Gastroesophageal sphincter (tissue), 4 donors: ENCODE data around the gene ZSCAN16. TPM values are rescaled to one million over a fixed set of nuclear protein-coding genes. Genes with fewer than 3 reads are reported as not detected.

Source experiments
- ATAC-seq: fragments of 150-250 bp; one replicate; pipeline ENCODE4 v1.9.1; 2016; ENCODE audit warnings: mild to moderate bottlenecking, moderate library complexity
- H3K27ac ChIP-seq, 4 donors: fragments of 200-600 bp; sonication (generic) in 3 of 4; 1 replicate in 3 of 4; 2 replicates in 1 of 4; pipeline ENCODE4 v1.5.1; 2016 to 2019
- H3K27me3 ChIP-seq: fragments of 200-600 bp; sonication (generic); one replicate; pipeline ENCODE4 v1.5.1; 2019
- H3K36me3 ChIP-seq, 2 donors: fragments of 200-600 bp; sonication (generic); one replicate each; pipeline ENCODE4 v1.5.1; 2019; ENCODE audit warnings: control low read depth in 1 of 2
- H3K4me1 ChIP-seq, 3 donors: fragments of 200-600 bp; sonication (generic); 1 replicate in 2 of 3; 2 replicates in 1 of 3; pipeline ENCODE4 v1.5.1; 2016 to 2019; ENCODE audit warnings: control low read depth in 2 of 3
- H3K4me3 ChIP-seq, 2 donors: fragments of 200-600 bp; sonication (generic); one replicate each; pipeline ENCODE4 v1.5.1; 2019; ENCODE audit warnings: mild to moderate bottlenecking in 1 of 2, moderate library complexity in 1 of 2
- H3K9me3 ChIP-seq, 3 donors: fragments of 200-600 bp; sonication (generic); one replicate each; pipeline ENCODE4 v1.5.1; 2017 to 2019; ENCODE audit warnings: control low read depth in 2 of 3
- EP300 ChIP-seq: sonication (generic); formaldehyde crosslinking; IDR thresholded peaks from one replicate; pipeline ENCODE4 v1.6.1; 2017; ENCODE audit warnings: antibody characterized with exemption, mild to moderate bottlenecking
- POLR2A ChIP-seq, 2 donors: fragments of 450-650 bp; IDR thresholded peaks; one replicate each; pipeline ENCODE4 v1.6.1; 2017; ENCODE audit warnings: antibody characterized with exemption in 2 of 2, mild to moderate bottlenecking in 2 of 2, moderate library complexity in 1 of 2
- POLR2AphosphoS5 ChIP-seq: sonication (generic); formaldehyde crosslinking; IDR thresholded peaks from one replicate; pipeline ENCODE4 v1.6.1; 2017; ENCODE audit warnings: antibody characterized with exemption
- WGBS, 2 donors: methylation state at CpG; one replicate each; pipeline ENCODE4 v1.1.5; 2018; ENCODE audit warnings: low coverage in 1 of 2; 5-methylcytosine and 5-hydroxymethylcytosine counted together
- total RNA-seq, 4 donors: library from RNA; depleted of rRNA; stranded (reverse); fragments of >200 nt; gene quantifications; one replicate each; pipeline ENCODE4 v1.1.0, GENCODE V29; 2016
- TF ChIP-seq, protein P1 (sequence below), 4 experiments: fragments of 200-600 bp in 2 of 4; fragments of 450-650 bp in 2 of 4; sonication (generic) in 1 of 4; IDR thresholded peaks; one replicate each; pipeline ENCODE4 v1.5.1; 2017 to 2019; ENCODE audit warnings: antibody characterized with exemption in 4 of 4, mild to moderate bottlenecking in 2 of 4, moderate library complexity in 2 of 4

Gene ZSCAN16
- total RNA-seq, 4 donors from 2014 or later = 4.4 to 7.1 (median 5.0) TPM

DNA sequence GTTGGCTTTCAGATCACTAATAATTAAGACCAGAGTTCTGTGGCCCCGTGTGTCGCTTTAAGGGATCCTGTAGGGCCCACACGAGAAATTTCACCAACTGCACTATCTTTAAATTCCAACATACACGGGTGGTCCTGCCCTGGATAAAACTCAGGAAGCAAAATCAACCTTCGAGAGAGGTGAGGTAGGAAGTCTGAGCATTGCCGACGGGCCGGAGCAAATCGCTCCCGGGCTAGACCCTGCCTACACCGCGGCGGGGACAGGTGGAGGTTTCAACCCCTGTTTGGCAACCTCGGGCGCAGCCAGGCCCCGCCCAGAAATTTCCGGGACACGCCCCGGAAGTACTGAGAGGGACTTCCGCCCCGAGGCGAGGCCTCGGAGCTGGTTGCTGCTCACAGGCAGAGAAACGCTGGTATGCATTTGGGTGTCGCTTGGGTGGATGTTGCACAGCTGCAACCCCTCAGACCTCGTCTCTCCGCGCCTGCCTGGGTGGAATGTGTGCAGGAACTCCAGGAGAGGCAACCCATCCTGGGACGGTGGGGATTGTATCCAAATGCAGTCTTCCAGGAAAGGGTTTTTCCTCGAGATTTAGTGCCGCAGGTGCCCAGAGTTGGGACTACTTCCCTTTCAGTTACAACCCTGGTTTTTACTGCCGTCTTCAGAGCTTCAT lies 37.1 kb downstream of the ZSCAN16 start:
- H3K4me3 ChIP-seq = peak overlapping the region; percentile 42 to 52
- TF ChIP-seq, protein P1, sequence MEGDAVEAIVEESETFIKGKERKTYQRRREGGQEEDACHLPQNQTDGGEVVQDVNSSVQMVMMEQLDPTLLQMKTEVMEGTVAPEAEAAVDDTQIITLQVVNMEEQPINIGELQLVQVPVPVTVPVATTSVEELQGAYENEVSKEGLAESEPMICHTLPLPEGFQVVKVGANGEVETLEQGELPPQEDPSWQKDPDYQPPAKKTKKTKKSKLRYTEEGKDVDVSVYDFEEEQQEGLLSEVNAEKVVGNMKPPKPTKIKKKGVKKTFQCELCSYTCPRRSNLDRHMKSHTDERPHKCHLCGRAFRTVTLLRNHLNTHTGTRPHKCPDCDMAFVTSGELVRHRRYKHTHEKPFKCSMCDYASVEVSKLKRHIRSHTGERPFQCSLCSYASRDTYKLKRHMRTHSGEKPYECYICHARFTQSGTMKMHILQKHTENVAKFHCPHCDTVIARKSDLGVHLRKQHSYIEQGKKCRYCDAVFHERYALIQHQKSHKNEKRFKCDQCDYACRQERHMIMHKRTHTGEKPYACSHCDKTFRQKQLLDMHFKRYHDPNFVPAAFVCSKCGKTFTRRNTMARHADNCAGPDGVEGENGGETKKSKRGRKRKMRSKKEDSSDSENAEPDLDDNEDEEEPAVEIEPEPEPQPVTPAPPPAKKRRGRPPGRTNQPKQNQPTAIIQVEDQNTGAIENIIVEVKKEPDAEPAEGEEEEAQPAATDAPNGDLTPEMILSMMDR (IDR thresholded peaks at IDR 0.05) = no peak
- peak; percentile 33 for TF ChIP-seq POLR2AphosphoS5
- H3K27me3 ChIP-seq = no peaks in the 10 kb centered on the region
- H3K27ac ChIP-seq = peak overlapping the region in 1 of 4 donors; percentile 45
- peaks cover 0 to 10% (median 3%) of the 10 kb centered on the region in 3 donors for H3K4me1 ChIP-seq
- H3K36me3 ChIP-seq = peaks cover 0 to 27% of the 10 kb centered on the region in 2 donors
- H3K9me3 ChIP-seq = no peaks in the 10 kb centered on the region
- WGBS, 2 donors = 8 to 25% methylated on average over 1 to 8 of the region's 32 CpGs
- ATAC-seq = peak; percentile 79

DNA sequence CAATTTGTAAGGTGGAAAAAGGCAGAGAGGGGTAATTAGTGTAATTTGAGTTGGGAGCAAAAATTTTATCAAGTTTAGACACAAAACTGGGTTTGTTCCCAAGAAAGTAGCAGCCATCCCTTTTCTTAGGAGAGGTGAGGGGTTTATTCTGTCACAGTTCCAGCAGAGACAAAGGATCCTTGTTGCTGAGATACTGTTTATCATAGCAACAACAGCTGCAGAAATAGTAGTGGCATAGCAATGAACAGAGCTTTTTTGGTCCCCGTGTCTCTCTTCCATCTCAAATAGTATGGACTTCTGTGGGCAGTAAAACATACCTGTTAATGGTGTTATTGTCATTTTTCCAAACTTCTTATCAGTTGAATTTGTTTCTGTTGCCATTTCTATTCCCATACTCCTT lies 41.2 kb downstream of the ZSCAN16 start:
- Histone ChIP-seq H3K9me3 (no peaks in the 10 kb centered on the region), H3K4me3 (no peak overlapping the region), H3K27me3 (no peaks in the 10 kb centered on the region), H3K4me1 (peaks cover 0 to 10% (median 3%) of the 10 kb centered on the region in 3 donors), H3K36me3 (peaks cover 0 to 15% of the 10 kb centered on the region in 2 donors), H3K27ac (no peak overlapping the region)
- no peak for ATAC-seq
- WGBS, 2 donors = 40 to 70% methylated on average over 1 of the region's 1 CpG
- TF ChIP-seq POLR2AphosphoS5 = no peak
- TF ChIP-seq POLR2A (IDR thresholded peaks at IDR 0.05) = no peak
- no peak for TF ChIP-seq EP300
- TF ChIP-seq, protein P1 (IDR thresholded peaks at IDR 0.05) = no peak

DNA sequence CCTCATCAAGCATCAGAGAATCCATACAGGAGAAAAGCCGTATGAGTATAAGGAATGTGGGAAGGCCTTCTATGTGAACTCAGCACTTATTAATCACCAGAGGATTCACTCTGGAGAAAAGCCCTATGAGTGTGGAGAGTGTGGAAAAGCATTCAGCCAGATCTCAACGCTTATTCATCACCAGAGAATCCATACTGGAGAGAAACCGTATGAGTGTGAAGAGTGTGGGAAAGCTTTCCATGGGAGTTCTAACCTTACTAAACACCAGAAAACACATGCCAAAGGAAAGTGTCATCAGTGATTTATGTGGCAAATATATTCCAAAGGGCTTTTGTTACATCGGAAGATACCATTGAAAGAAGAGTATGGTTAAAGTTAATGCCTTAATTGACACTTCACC lies 42.7 kb downstream of the ZSCAN16 start:
- peaks cover 0 to 27% of the 10 kb centered on the region in 2 donors for H3K36me3 ChIP-seq
- H3K4me1 ChIP-seq = peaks cover 0 to 5% (median 0%) of the 10 kb centered on the region in 3 donors
- 81 to 84% methylated on average over 3 to 4 of the region's 4 CpGs for WGBS, 2 donors
- H3K27ac ChIP-seq = no peak overlapping the region
- ATAC-seq = no peak
- no peaks in the 10 kb centered on the region for H3K27me3 ChIP-seq
- TF ChIP-seq, protein P1 (IDR thresholded peaks at IDR 0.05) = no peak
- TF ChIP-seq POLR2AphosphoS5 (no peak), EP300 (no peak), POLR2A (IDR thresholded peaks at IDR 0.05) (no peak)
- no peak overlapping the region for H3K4me3 ChIP-seq
- H3K9me3 ChIP-seq = no peaks in the 10 kb centered on the region

DNA sequence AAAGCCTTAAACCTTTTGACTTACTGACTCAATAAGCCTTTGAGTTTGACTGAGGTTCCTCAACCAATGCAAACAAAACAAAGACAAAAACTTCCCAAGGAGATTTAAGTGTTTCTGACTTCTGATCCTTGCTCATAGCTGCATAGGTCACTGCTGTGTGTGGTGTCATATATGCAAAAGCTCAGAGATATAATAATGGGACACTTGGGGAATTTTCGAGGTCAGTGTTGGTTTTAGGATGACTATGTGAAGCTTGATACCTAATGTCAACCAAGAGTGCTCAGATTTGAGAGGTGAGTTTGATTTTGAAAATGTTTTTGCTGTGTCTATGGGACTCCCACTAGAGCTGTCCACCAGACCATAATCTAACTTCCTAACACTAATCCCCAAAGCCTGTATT lies 43.5 kb downstream of the ZSCAN16 start:
- TF ChIP-seq POLR2AphosphoS5 = no peak
- TF ChIP-seq POLR2A (IDR thresholded peaks at IDR 0.05) = no peak
- TF ChIP-seq, protein P1 (IDR thresholded peaks at IDR 0.05) = no peak
- TF ChIP-seq EP300 = no peak
- ATAC-seq = no peak
- WGBS, 2 donors = 90% methylated on average over 1 of the region's 1 CpG; no CpG with 5 or more reads in 1 of the 2 donors
- Histone ChIP-seq H3K27ac (no peak overlapping the region), H3K36me3 (peaks cover 0 to 32% of the 10 kb centered on the region in 2 donors), H3K4me3 (no peak overlapping the region), H3K27me3 (no peaks in the 10 kb centered on the region), H3K9me3 (no peaks in the 10 kb centered on the region), H3K4me1 (no peaks in the 10 kb centered on the region)

DNA sequence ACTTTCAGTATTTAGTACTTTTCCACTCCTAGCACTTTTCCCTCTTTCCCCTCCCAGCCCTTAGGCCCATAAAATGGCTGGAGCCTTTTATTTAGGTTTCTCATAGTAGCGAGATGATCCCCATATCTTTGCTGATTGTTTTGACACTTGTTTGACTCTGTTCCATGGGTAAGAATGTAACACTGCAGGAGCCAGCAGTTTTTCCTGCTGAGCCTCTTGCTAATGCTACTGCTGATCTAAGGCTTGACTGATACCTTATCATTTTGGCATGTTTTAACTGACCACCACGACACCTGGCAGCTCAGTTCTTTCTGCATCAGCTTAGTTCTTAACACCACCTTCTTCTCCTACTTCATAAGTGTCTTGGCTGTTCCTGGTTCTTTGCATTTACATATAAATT lies 46.9 kb downstream of the ZSCAN16 start:
- Histone ChIP-seq H3K27ac (no peak overlapping the region), H3K4me3 (no peak overlapping the region), H3K9me3 (no peaks in the 10 kb centered on the region), H3K36me3 (peaks cover 0 to 32% of the 10 kb centered on the region in 2 donors), H3K27me3 (no peaks in the 10 kb centered on the region), H3K4me1 (no peaks in the 10 kb centered on the region)
- 46 to 63% methylated on average over 1 to 2 of the region's 2 CpGs for WGBS, 2 donors
- no peak for ATAC-seq
- TF ChIP-seq, protein P1 (IDR thresholded peaks at IDR 0.05) = no peak
- TF ChIP-seq POLR2AphosphoS5 = no peak
- TF ChIP-seq POLR2A (IDR thresholded peaks at IDR 0.05) = no peak
- no peak for TF ChIP-seq EP300
